H9 (cell line): Measurements from ENCODE around the gene EPB41. TPM values are rescaled to one million over a fixed set of nuclear protein-coding genes. Genes with fewer than 3 reads are reported as not detected.

ENCODE experiments used
- DNase-seq: peaks from one replicate; pipeline ENCODE4 v3.0.0-alpha.2; 2017
- H2AFZ ChIP-seq: one replicate; pipeline ENCODE4 v1.6.1; 2013; ENCODE audit warnings: mild to moderate bottlenecking, low read length, control low read depth, moderate library complexity
- H2AK5ac ChIP-seq: 2 replicates; pipeline ENCODE4 v1.6.1; 2013; ENCODE audit warnings: low read length, control low read depth, mixed read lengths; ENCODE audit not compliant: insufficient read length
- H2BK120ac ChIP-seq: one replicate; pipeline ENCODE4 v1.6.1; 2013; ENCODE audit warnings: low read depth, mild to moderate bottlenecking, low read length, control low read depth, inconsistent platforms; ENCODE audit not compliant: poor library complexity, severe bottlenecking
- H2BK12ac ChIP-seq: 2 replicates; pipeline ENCODE4 v1.6.1; 2013; ENCODE audit warnings: low read length, control low read depth, mixed read lengths, low read depth; ENCODE audit not compliant: insufficient read length
- H2BK15ac ChIP-seq: 2 replicates; pipeline ENCODE4 v1.6.1; 2013; ENCODE audit warnings: low read depth, low read length, control low read depth
- H2BK20ac ChIP-seq: one replicate; pipeline ENCODE4 v1.6.1; 2013; ENCODE audit warnings: low read depth, mild to moderate bottlenecking, low read length, control low read depth, inconsistent platforms; ENCODE audit not compliant: poor library complexity, severe bottlenecking
- H2BK5ac ChIP-seq: 2 replicates; pipeline ENCODE4 v1.6.1; 2013; ENCODE audit warnings: low read length, control low read depth, mixed read lengths; ENCODE audit not compliant: insufficient read length
- H3K14ac ChIP-seq: 2 replicates; pipeline ENCODE4 v1.6.1; 2013; ENCODE audit warnings: low read length, control low read depth; ENCODE audit not compliant: insufficient read depth
- H3K18ac ChIP-seq: 2 replicates; pipeline ENCODE4 v1.6.1; 2013; ENCODE audit warnings: low read depth, mild to moderate bottlenecking, mixed read lengths, low read length, control low read depth; ENCODE audit not compliant: insufficient read length
- H3K23ac ChIP-seq: 2 replicates; pipeline ENCODE4 v1.6.1; 2013; ENCODE audit warnings: low read length, control low read depth, mixed read lengths, low read depth; ENCODE audit not compliant: insufficient read length
- H3K23me2 ChIP-seq: 2 replicates; pipeline ENCODE4 v1.6.1; 2013; ENCODE audit warnings: low read depth, mild to moderate bottlenecking, mixed read lengths, low read length, control low read depth; ENCODE audit not compliant: insufficient read length, poor library complexity, severe bottlenecking
- H3K27ac ChIP-seq: 2 replicates; pipeline ENCODE4 v1.5.1; 2013; ENCODE audit warnings: low read length, control low read depth, mixed read lengths, low read depth; ENCODE audit not compliant: insufficient read length
- H3K27me3 ChIP-seq: 2 replicates; pipeline ENCODE4 v1.6.1; 2013; ENCODE audit warnings: low read length, control low read depth, inconsistent platforms; ENCODE audit not compliant: insufficient read depth
- H3K4ac ChIP-seq: 2 replicates; pipeline ENCODE4 v1.6.1; 2013; ENCODE audit warnings: low read depth, mild to moderate bottlenecking, control low read depth, inconsistent platforms, low read length, moderate library complexity
- H3K4me1 ChIP-seq: 2 replicates; pipeline ENCODE4 v1.6.1; 2013; ENCODE audit warnings: low read length, control low read depth, inconsistent platforms; ENCODE audit not compliant: insufficient read depth
- H3K4me2 ChIP-seq: 2 replicates; pipeline ENCODE4 v1.6.1; 2013; ENCODE audit warnings: low read length, control low read depth, mixed read lengths; ENCODE audit not compliant: insufficient read length, insufficient read depth
- H3K56ac ChIP-seq: 2 replicates; pipeline ENCODE4 v1.6.1; 2013; ENCODE audit warnings: low read depth, mild to moderate bottlenecking, mixed read lengths, low read length, control low read depth; ENCODE audit not compliant: insufficient read length
- H3K79me1 ChIP-seq: 2 replicates; pipeline ENCODE4 v1.6.1; 2013; ENCODE audit warnings: low read depth, mild to moderate bottlenecking, moderate library complexity, low read length, control low read depth, inconsistent platforms; ENCODE audit not compliant: insufficient read depth, poor library complexity, severe bottlenecking
- H3K79me2 ChIP-seq: 2 replicates; pipeline ENCODE4 v1.6.1; 2013; ENCODE audit warnings: low read length, control low read depth, inconsistent platforms; ENCODE audit not compliant: insufficient read depth
- H3K9ac ChIP-seq: 2 replicates; pipeline ENCODE4 v1.6.1; 2013; ENCODE audit warnings: low read length, control low read depth, mixed read lengths; ENCODE audit not compliant: insufficient read length; ENCODE audit errors: extremely low read depth
- H3K9me3 ChIP-seq: one replicate; pipeline ENCODE4 v1.6.1; 2013; ENCODE audit warnings: low read depth, low read length, inconsistent platforms; ENCODE audit not compliant: control insufficient read depth
- H3T11ph ChIP-seq: one replicate; pipeline ENCODE4 v1.6.1; 2013; ENCODE audit warnings: mild to moderate bottlenecking, low read length, control low read depth, inconsistent platforms
- H4K20me1 ChIP-seq: one replicate; pipeline ENCODE4 v1.6.1; 2013; ENCODE audit not compliant: control insufficient read depth, insufficient read length, insufficient read depth
- H4K5ac ChIP-seq: 2 replicates; pipeline ENCODE4 v1.6.1; 2013; ENCODE audit warnings: low read depth, mild to moderate bottlenecking, mixed read lengths, low read length, control low read depth; ENCODE audit not compliant: insufficient read length
- H4K8ac ChIP-seq: replicated peaks from 2 replicates; pipeline ENCODE4 v1.6.1; 2013; ENCODE audit warnings: low read length, control low read depth, mixed read lengths, low read depth; ENCODE audit not compliant: insufficient read length
- H4K91ac ChIP-seq: 2 replicates; pipeline ENCODE4 v1.6.1; 2013; ENCODE audit warnings: low read depth, mild to moderate bottlenecking, moderate library complexity, mixed read lengths, low read length, control low read depth; ENCODE audit not compliant: insufficient read length
- H3K27ac Mint-ChIP-seq, 3 experiments: 2 replicates in 2 of 3; 3 replicates in 1 of 3; pipeline ENCODE4 v1.8.0; 2020 to 2021; ENCODE audit warnings: mixed read lengths in 3 of 3, mild to moderate bottlenecking in 1 of 3, moderate library complexity in 1 of 3
- H3K27me3 Mint-ChIP-seq: 2 replicates; pipeline ENCODE4 v1.8.0; 2021; ENCODE audit warnings: low read depth, mild to moderate bottlenecking, moderate library complexity, mixed read lengths
- H3K36me3 Mint-ChIP-seq, 3 experiments: 2 replicates in 2 of 3; 3 replicates in 1 of 3; pipeline ENCODE4 v1.8.0; 2020 to 2021; ENCODE audit warnings: low read depth in 3 of 3, mixed read lengths in 3 of 3; ENCODE audit not compliant: insufficient read depth in 1 of 3
- H3K4me1 Mint-ChIP-seq, 2 experiments: 2 replicates each; pipeline ENCODE4 v1.8.0; 2020; ENCODE audit warnings: mixed read lengths in 2 of 2
- H3K4me3 Mint-ChIP-seq, 2 experiments: 2 replicates in 1 of 2; 3 replicates in 1 of 2; pipeline ENCODE4 v1.8.0; 2020 to 2021; ENCODE audit warnings: mild to moderate bottlenecking in 2 of 2, mixed read lengths in 2 of 2, moderate library complexity in 1 of 2
- H3K9me3 Mint-ChIP-seq, 2 experiments: 2 replicates in 1 of 2; 3 replicates in 1 of 2; pipeline ENCODE4 v1.8.0; 2020; ENCODE audit warnings: mild to moderate bottlenecking in 2 of 2, mixed read lengths in 2 of 2, moderate library complexity in 1 of 2
- CTCF ChIP-seq: fragments of 200-600 bp; sonication (generic); conservative IDR thresholded peaks from 3 replicates; pipeline ENCODE4 v1.8.0; 2021; ENCODE audit warnings: antibody characterized with exemption, mild to moderate bottlenecking
- total RNA-seq: library from RNA; stranded (reverse); gene quantifications from 2 replicates; pipeline ENCODE4 v1.2.1, GENCODE V29; 2021

Gene EPB41
- total RNA-seq, 1 experiment from 2014 or later, result 75.4 TPM

GRCh38 chr1:29002792-29003191, 88.4 kb downstream of the EPB41 start:
- Histone ChIP-seq H3K56ac (no peak overlapping the region), H3K23ac (no peak overlapping the region), H3K18ac (no peak overlapping the region), H3K4me2 (no peak overlapping the region), H2BK120ac (no peak overlapping the region), H2BK20ac (no peak overlapping the region), H2AK5ac (no peak overlapping the region), H2BK12ac (no peak overlapping the region), H3K27ac (no peak overlapping the region), H2AFZ (no peak overlapping the region), H3K9me3 (no peaks in the 10 kb centered on the region), H4K20me1 (no peaks in the 10 kb centered on the region), H3K4me1 (no peaks in the 10 kb centered on the region), H3K23me2 (no peaks in the 10 kb centered on the region), H4K8ac (no peak overlapping the region), H3K27me3 (no peaks in the 10 kb centered on the region), H2BK5ac (no peak overlapping the region), H3K14ac (no peak overlapping the region), H3K79me2 (no peaks in the 10 kb centered on the region), H4K5ac (no peak overlapping the region), H4K91ac (no peak overlapping the region), H3T11ph (no peak overlapping the region), H3K4ac (no peak overlapping the region), H3K79me1 (no peaks in the 10 kb centered on the region), H3K9ac (no peak overlapping the region), H2BK15ac (no peak overlapping the region)
- H3K4me1 Mint-ChIP-seq, result peaks cover 9 to 21% of the 10 kb centered on the region in 2 experiments
- no peak for TF ChIP-seq CTCF
- DNase-seq, result no peak
- H3K4me3 Mint-ChIP-seq, result no peak overlapping the region
- peak overlapping the region in 2 of 3 experiments; percentile 3 to 21; a peak in 3 of 7 replicates for H3K27ac Mint-ChIP-seq
- H3K9me3 Mint-ChIP-seq, result no peaks in the 10 kb centered on the region
- peaks cover 5 to 9% (median 7%) of the 10 kb centered on the region in 3 experiments; a peak in 6 of 7 replicates for H3K36me3 Mint-ChIP-seq
- H3K27me3 Mint-ChIP-seq, result no peaks in the 10 kb centered on the region
